Measurements from ENCODE around the gene ARV1. TPM values are rescaled to one million over a fixed set of nuclear protein-coding genes. Genes with fewer than 3 reads are reported as not detected.

The ARV1 gene
- total RNA-seq, 1 experiment from 2014 or later = 4.0 TPM

DNA sequence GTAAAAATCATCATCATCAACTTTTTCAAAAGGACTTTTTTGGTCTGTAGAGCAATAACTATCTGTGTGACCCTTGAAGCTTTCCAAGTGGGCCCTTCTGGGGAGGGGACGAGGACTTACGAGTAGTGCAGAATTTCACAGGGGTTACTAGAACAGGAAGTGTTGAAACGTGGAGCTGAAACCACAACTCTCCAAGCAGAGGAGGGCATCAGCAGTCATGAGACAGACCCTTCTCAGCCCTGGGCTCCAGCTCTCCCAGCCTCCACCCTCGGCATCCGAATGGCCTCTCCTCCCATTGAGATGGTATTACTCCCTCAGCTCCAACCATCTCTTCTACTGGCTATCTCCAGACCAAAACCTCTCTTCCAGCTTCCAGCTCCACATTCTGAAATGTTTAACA is 57.5 kb downstream of the ARV1 start:
- no peak for TF ChIP-seq SRF (IDR thresholded peaks at IDR 0.05; ENCODE audit: low read depth)
- no peak for TF ChIP-seq ZNF274 (IDR thresholded peaks at IDR 0.05; ENCODE audit: low read depth, low read length)
- no peak for TF ChIP-seq CEBPB (IDR thresholded peaks at IDR 0.05; ENCODE audit: low read depth)
- no peak for TF ChIP-seq YY1 (IDR thresholded peaks at IDR 0.05; ENCODE audit: extremely low read depth, insufficient replicate concordance, low read depth, low read length)
- no peak for TF ChIP-seq JUND (IDR thresholded peaks at IDR 0.05)
- TF ChIP-seq, protein P1, sequence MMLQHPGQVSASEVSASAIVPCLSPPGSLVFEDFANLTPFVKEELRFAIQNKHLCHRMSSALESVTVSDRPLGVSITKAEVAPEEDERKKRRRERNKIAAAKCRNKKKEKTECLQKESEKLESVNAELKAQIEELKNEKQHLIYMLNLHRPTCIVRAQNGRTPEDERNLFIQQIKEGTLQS (IDR thresholded peaks at IDR 0.05) = no peak
- no peak for TF ChIP-seq CBX3 (IDR thresholded peaks at IDR 0.05; ENCODE audit: low read depth)
- no peak for TF ChIP-seq EZH2phosphoT487 (IDR thresholded peaks at IDR 0.05; ENCODE audit: borderline replicate concordance)
- H4K20me1 ChIP-seq (ENCODE audit: insufficient read depth) = no peaks in the 10 kb centered on the region
- ChIA-PET RAD21 (ENCODE audit: low non-redundant PET in 1 of 2, low total read pairs in 2 of 2, uncharacterized antibody in 2 of 2, unreplicated experiment in 2 of 2) (no interaction called here), POLR2A (no interaction called here), CTCF (no interaction called here)
- intact Hi-C loops (cut with micrococcal nuclease) = no loop called here
- no peaks in the 10 kb centered on the region for H3K27me3 ChIP-seq (ENCODE audit: insufficient read depth, low read length)
- H3K9ac ChIP-seq (ENCODE audit: low read length) = no peak overlapping the region
- peaks cover 53% of the 10 kb centered on the region for H3K79me2 ChIP-seq (ENCODE audit: insufficient read depth, low read length)
- no peak overlapping the region for H3K27ac ChIP-seq (ENCODE audit: low read depth, low read length)
- peaks cover 4 to 12% of the 10 kb centered on the region in 2 experiments; a peak in 3 of 4 replicates for H3K4me1 ChIP-seq (ENCODE audit: control insufficient read depth in 1 of 2, insufficient read depth in 2 of 2, low read length in 2 of 2)
- no peak overlapping the region for H3K4me3 ChIP-seq (replicated peaks in 1 of 2; ENCODE audit: low read depth in 1 of 2, low read length in 2 of 2)
- ATAC-seq (no peak), DNase-seq (ENCODE audit: low read depth, low spot score) (no peak)
- H3K9me3 ChIP-seq (ENCODE audit: control insufficient read depth in 1 of 2, insufficient read depth in 1 of 2, low read depth in 1 of 2, low read length in 2 of 2) = no peaks in the 10 kb centered on the region
- no peak overlapping the region for H2AFZ ChIP-seq (ENCODE audit: low read depth, low read length, poor library complexity, severe bottlenecking)
- H3K4me2 ChIP-seq (ENCODE audit: low read length) = no peak overlapping the region
- no TSS peak for BruUV-seq (replicated peaks)
- no peaks in the 10 kb centered on the region for H3K36me3 ChIP-seq (ENCODE audit: control insufficient read depth in 1 of 2, insufficient read depth in 2 of 2, low read length in 2 of 2)
- H3K9me2 ChIP-seq (ENCODE audit: insufficient read depth) = no peaks in the 10 kb centered on the region

DNA sequence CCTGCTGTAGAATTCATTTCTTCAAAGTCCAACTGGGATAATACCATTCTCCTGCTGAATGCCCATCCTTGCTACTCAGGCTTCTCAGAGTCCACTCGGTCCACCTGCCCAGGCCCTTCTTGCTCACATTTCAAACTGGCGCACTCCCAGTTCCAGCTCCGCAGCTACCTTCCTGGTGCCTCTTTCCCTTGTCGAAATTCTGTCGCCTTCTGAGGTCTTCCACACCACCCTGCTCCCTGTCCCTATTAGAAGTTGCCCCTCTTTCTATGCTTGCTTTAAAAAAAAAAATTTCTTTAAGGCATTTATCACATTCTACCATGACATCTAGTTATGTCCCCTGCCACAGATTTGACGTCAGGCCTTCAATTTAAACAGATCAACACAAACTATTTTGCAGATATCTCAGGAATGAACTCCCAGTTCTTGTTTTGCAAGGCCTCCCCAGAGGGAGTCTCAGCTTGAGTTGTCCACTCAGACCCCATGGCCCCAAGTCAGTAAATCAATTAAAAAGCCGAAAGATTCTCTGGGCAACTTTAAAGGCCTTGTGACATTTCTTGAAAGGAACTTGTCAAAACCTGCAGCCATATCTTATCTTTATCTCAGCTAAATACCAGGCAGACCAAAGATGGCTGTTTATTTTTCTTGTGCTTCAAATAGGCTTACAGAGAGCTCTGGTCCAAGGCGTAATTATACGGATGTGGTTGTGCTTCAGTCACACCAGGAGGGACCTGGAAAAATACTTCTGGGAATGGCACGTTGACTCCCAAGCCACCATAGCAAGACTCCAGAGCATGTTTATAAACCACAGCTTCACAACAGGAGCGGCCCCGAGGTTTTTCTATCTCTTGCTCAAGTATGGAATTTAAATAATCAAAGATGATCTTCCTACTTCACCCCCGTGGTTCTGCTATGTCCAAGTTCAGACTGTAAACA is 59.0 kb downstream of the ARV1 start:
- BruUV-seq (replicated peaks) = no TSS peak
- DNase-seq (ENCODE audit: low read depth, low spot score) (no peak), ATAC-seq (no peak)
- H2AFZ ChIP-seq (ENCODE audit: low read depth, low read length, poor library complexity, severe bottlenecking) = no peak overlapping the region
- H3K36me3 ChIP-seq (ENCODE audit: control insufficient read depth in 1 of 2, insufficient read depth in 2 of 2, low read length in 2 of 2) = no peaks in the 10 kb centered on the region
- H3K9me3 ChIP-seq (ENCODE audit: control insufficient read depth in 1 of 2, insufficient read depth in 1 of 2, low read depth in 1 of 2, low read length in 2 of 2) = no peaks in the 10 kb centered on the region
- no peaks in the 10 kb centered on the region for H3K27me3 ChIP-seq (ENCODE audit: insufficient read depth, low read length)
- POLR2A ChIA-PET = no interaction called here
- RAD21 ChIA-PET (ENCODE audit: low non-redundant PET in 1 of 2, low total read pairs in 2 of 2, uncharacterized antibody in 2 of 2, unreplicated experiment in 2 of 2) = no interaction called here
- CTCF ChIA-PET = no interaction called here
- H4K20me1 ChIP-seq (ENCODE audit: insufficient read depth) = no peaks in the 10 kb centered on the region
- H3K4me1 ChIP-seq (ENCODE audit: control insufficient read depth in 1 of 2, insufficient read depth in 2 of 2, low read length in 2 of 2) = peaks cover 4 to 12% of the 10 kb centered on the region in 2 experiments; a peak in 3 of 4 replicates
- intact Hi-C loops (cut with micrococcal nuclease) = no loop called here
- H3K4me3 ChIP-seq (replicated peaks in 1 of 2; ENCODE audit: low read depth in 1 of 2, low read length in 2 of 2) = no peak overlapping the region
- no peak overlapping the region for H3K9ac ChIP-seq (ENCODE audit: low read length)
- H3K79me2 ChIP-seq (ENCODE audit: insufficient read depth, low read length) = peaks cover 47% of the 10 kb centered on the region
- no peaks in the 10 kb centered on the region for H3K9me2 ChIP-seq (ENCODE audit: insufficient read depth)
- H3K4me2 ChIP-seq (ENCODE audit: low read length) = peak overlapping the region; percentile 85; the same call in 1 of the 2 replicates
- H3K27ac ChIP-seq (ENCODE audit: low read depth, low read length) = no peak overlapping the region
- TF ChIP-seq RAD21 (IDR thresholded peaks at IDR 0.05; ENCODE audit: low read depth) = no peak
- TF ChIP-seq EZH2 (IDR thresholded peaks at IDR 0.05) = no peak
- TF ChIP-seq EGR1 (IDR thresholded peaks at IDR 0.05; ENCODE audit: low read depth) = no peak
- TF ChIP-seq, protein P2, sequence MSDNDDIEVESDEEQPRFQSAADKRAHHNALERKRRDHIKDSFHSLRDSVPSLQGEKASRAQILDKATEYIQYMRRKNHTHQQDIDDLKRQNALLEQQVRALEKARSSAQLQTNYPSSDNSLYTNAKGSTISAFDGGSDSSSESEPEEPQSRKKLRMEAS (IDR thresholded peaks at IDR 0.05) = no peak
- no peak for TF ChIP-seq ZFX (IDR thresholded peaks at IDR 0.05)
- TF ChIP-seq ELF1 (IDR thresholded peaks at IDR 0.05; ENCODE audit: borderline replicate concordance, low read depth) = no peak
- TF ChIP-seq POLR2AphosphoS5 (IDR thresholded peaks at IDR 0.05; ENCODE audit: low read depth, low read length) = no peak
- no peak for TF ChIP-seq SP1 (IDR thresholded peaks at IDR 0.05; ENCODE audit: low read depth)
- no peak for TF ChIP-seq JUND (IDR thresholded peaks at IDR 0.05)
- TF ChIP-seq, protein P3, sequence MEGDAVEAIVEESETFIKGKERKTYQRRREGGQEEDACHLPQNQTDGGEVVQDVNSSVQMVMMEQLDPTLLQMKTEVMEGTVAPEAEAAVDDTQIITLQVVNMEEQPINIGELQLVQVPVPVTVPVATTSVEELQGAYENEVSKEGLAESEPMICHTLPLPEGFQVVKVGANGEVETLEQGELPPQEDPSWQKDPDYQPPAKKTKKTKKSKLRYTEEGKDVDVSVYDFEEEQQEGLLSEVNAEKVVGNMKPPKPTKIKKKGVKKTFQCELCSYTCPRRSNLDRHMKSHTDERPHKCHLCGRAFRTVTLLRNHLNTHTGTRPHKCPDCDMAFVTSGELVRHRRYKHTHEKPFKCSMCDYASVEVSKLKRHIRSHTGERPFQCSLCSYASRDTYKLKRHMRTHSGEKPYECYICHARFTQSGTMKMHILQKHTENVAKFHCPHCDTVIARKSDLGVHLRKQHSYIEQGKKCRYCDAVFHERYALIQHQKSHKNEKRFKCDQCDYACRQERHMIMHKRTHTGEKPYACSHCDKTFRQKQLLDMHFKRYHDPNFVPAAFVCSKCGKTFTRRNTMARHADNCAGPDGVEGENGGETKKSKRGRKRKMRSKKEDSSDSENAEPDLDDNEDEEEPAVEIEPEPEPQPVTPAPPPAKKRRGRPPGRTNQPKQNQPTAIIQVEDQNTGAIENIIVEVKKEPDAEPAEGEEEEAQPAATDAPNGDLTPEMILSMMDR (IDR thresholded peaks at IDR 0.05 in 2 of 3, conservative IDR thresholded peaks at IDR 0.05 in 1 of 3; ENCODE audit: borderline replicate concordance in 1 of 3, insufficient read depth in 1 of 3, low read depth in 2 of 3, low read length in 2 of 3) = no peak
- TF ChIP-seq EZH2phosphoT487 (IDR thresholded peaks at IDR 0.05; ENCODE audit: borderline replicate concordance) = no peak
- TF ChIP-seq, protein P1 (IDR thresholded peaks at IDR 0.05) = no peak
- no peak for TF ChIP-seq POLR2A (IDR thresholded peaks at IDR 0.05; ENCODE audit: borderline replicate concordance, extremely low read depth, insufficient read depth, insufficient read length)
- TF ChIP-seq CEBPB (IDR thresholded peaks at IDR 0.05; ENCODE audit: low read depth) = no peak

All from HCT116 (cell line).